ENCODE measurements around the gene PHF3. TPM values are rescaled to one million over a fixed set of nuclear protein-coding genes. Genes with fewer than 3 reads are reported as not detected.

PHF3 gene
- total and polyA plus RNA-seq, 4 donors: 27.1 to 90.7 (median 63.4) TPM

- Histone ChIP-seq H3K4me1 (ENCODE audit: control insufficient read depth, insufficient read depth, low read length) (no peaks in the 10 kb centered on the region), H3K4me3 (ENCODE audit: low read depth, low read length) (no peak overlapping the region), H3K27ac (ENCODE audit: low read depth, low read length) (no peak overlapping the region), H3K9me3 (ENCODE audit: control insufficient read depth, insufficient read depth, low read length) (no peaks in the 10 kb centered on the region), H3K36me3 (ENCODE audit: control insufficient read depth, insufficient read depth, low read length) (no peaks in the 10 kb centered on the region), H3K27me3 (ENCODE audit: control insufficient read depth, insufficient read depth, low read length) (no peaks in the 10 kb centered on the region)
- no peak for DNase-seq (ENCODE audit: low read depth in 4 of 6, low spot score in 6 of 6)
These were observed 54.6 kb downstream of the PHF3 start for GRCh38 chr6:63690221-63690620.

- no peak for DNase-seq (ENCODE audit: low read depth in 4 of 6, low spot score in 6 of 6)
- Histone ChIP-seq H3K9me3 (ENCODE audit: control insufficient read depth, insufficient read depth, low read length) (no peaks in the 10 kb centered on the region), H3K4me3 (ENCODE audit: low read depth, low read length) (no peak overlapping the region), H3K36me3 (ENCODE audit: control insufficient read depth, insufficient read depth, low read length) (peaks cover 7% of the 10 kb centered on the region), H3K27me3 (ENCODE audit: control insufficient read depth, insufficient read depth, low read length) (no peaks in the 10 kb centered on the region), H3K4me1 (ENCODE audit: control insufficient read depth, insufficient read depth, low read length) (no peaks in the 10 kb centered on the region), H3K27ac (ENCODE audit: low read depth, low read length) (no peak overlapping the region)
- WGBS (ENCODE audit: insufficient coverage): no CpG with 5 or more reads among the region's 2 CpGs
These were observed 70.1 kb downstream of the PHF3 start for GRCh38 chr6:63705707-63706106.

GRCh38 chr6:63706630-63707029, 71.0 kb downstream of the PHF3 start:
- Histone ChIP-seq H3K9me3 (ENCODE audit: control insufficient read depth, insufficient read depth, low read length) (no peaks in the 10 kb centered on the region), H3K36me3 (ENCODE audit: control insufficient read depth, insufficient read depth, low read length) (peaks cover 7% of the 10 kb centered on the region), H3K4me3 (ENCODE audit: low read depth, low read length) (no peak overlapping the region), H3K27me3 (ENCODE audit: control insufficient read depth, insufficient read depth, low read length) (no peaks in the 10 kb centered on the region), H3K27ac (ENCODE audit: low read depth, low read length) (no peak overlapping the region), H3K4me1 (ENCODE audit: control insufficient read depth, insufficient read depth, low read length) (no peaks in the 10 kb centered on the region)
- no peak for DNase-seq (ENCODE audit: low read depth in 4 of 6, low spot score in 6 of 6)
- WGBS (ENCODE audit: insufficient coverage): 100% methylated on average over 1 of the region's 2 CpGs

GRCh38 chr6:63708631-63709030, 73.0 kb downstream of the PHF3 start:
- Histone ChIP-seq H3K27me3 (ENCODE audit: control insufficient read depth, insufficient read depth, low read length) (no peaks in the 10 kb centered on the region), H3K27ac (ENCODE audit: low read depth, low read length) (no peak overlapping the region), H3K9me3 (ENCODE audit: control insufficient read depth, insufficient read depth, low read length) (no peaks in the 10 kb centered on the region), H3K36me3 (ENCODE audit: control insufficient read depth, insufficient read depth, low read length) (peaks cover 17% of the 10 kb centered on the region), H3K4me1 (ENCODE audit: control insufficient read depth, insufficient read depth, low read length) (no peaks in the 10 kb centered on the region), H3K4me3 (ENCODE audit: low read depth, low read length) (no peak overlapping the region)
- DNase-seq (ENCODE audit: low read depth in 4 of 6, low spot score in 6 of 6): no peak
- WGBS (ENCODE audit: insufficient coverage): no CpG with 5 or more reads among the region's 1 CpG

GRCh38 chr6:63709148-63709547, 73.5 kb downstream of the PHF3 start:
- no peaks in the 10 kb centered on the region for H3K9me3 ChIP-seq (ENCODE audit: control insufficient read depth, insufficient read depth, low read length)
- H3K4me3 ChIP-seq (ENCODE audit: low read depth, low read length): no peak overlapping the region
- no peaks in the 10 kb centered on the region for H3K27me3 ChIP-seq (ENCODE audit: control insufficient read depth, insufficient read depth, low read length)
- peaks cover 17% of the 10 kb centered on the region for H3K36me3 ChIP-seq (ENCODE audit: control insufficient read depth, insufficient read depth, low read length)
- no peak for DNase-seq (ENCODE audit: low read depth in 4 of 6, low spot score in 6 of 6)
- no peaks in the 10 kb centered on the region for H3K4me1 ChIP-seq (ENCODE audit: control insufficient read depth, insufficient read depth, low read length)
- no peak overlapping the region for H3K27ac ChIP-seq (ENCODE audit: low read depth, low read length)

GRCh38 chr6:63713332-63713731, 77.7 kb downstream of the PHF3 start:
- WGBS (ENCODE audit: insufficient coverage): 94% methylated on average over 6 of the region's 6 CpGs
- no peak overlapping the region for H3K27ac ChIP-seq (ENCODE audit: low read depth, low read length)
- no peaks in the 10 kb centered on the region for H3K9me3 ChIP-seq (ENCODE audit: control insufficient read depth, insufficient read depth, low read length)
- DNase-seq (ENCODE audit: low read depth in 4 of 6, low spot score in 6 of 6): no peak
- peaks cover 14% of the 10 kb centered on the region for H3K36me3 ChIP-seq (ENCODE audit: control insufficient read depth, insufficient read depth, low read length)
- no peaks in the 10 kb centered on the region for H3K27me3 ChIP-seq (ENCODE audit: control insufficient read depth, insufficient read depth, low read length)
- no peak overlapping the region for H3K4me3 ChIP-seq (ENCODE audit: low read depth, low read length)
- no peaks in the 10 kb centered on the region for H3K4me1 ChIP-seq (ENCODE audit: control insufficient read depth, insufficient read depth, low read length)

- no peaks in the 10 kb centered on the region for H3K4me1 ChIP-seq (ENCODE audit: control insufficient read depth, insufficient read depth, low read length)
- no peaks in the 10 kb centered on the region for H3K9me3 ChIP-seq (ENCODE audit: control insufficient read depth, insufficient read depth, low read length)
- no peak overlapping the region for H3K27ac ChIP-seq (ENCODE audit: low read depth, low read length)
- H3K36me3 ChIP-seq (ENCODE audit: control insufficient read depth, insufficient read depth, low read length): peaks cover 14% of the 10 kb centered on the region
- no peak overlapping the region for H3K4me3 ChIP-seq (ENCODE audit: low read depth, low read length)
- H3K27me3 ChIP-seq (ENCODE audit: control insufficient read depth, insufficient read depth, low read length): no peaks in the 10 kb centered on the region
- DNase-seq (ENCODE audit: low read depth in 4 of 6, low spot score in 6 of 6): no peak
These were observed 78.5 kb downstream of the PHF3 start for GRCh38 chr6:63714091-63714490.

GRCh38 chr6:63716169-63716568, 80.6 kb downstream of the PHF3 start:
- Histone ChIP-seq H3K27me3 (ENCODE audit: control insufficient read depth, insufficient read depth, low read length) (no peaks in the 10 kb centered on the region), H3K36me3 (ENCODE audit: control insufficient read depth, insufficient read depth, low read length) (peaks cover 11% of the 10 kb centered on the region), H3K4me1 (ENCODE audit: control insufficient read depth, insufficient read depth, low read length) (no peaks in the 10 kb centered on the region), H3K9me3 (ENCODE audit: control insufficient read depth, insufficient read depth, low read length) (no peaks in the 10 kb centered on the region), H3K4me3 (ENCODE audit: low read depth, low read length) (no peak overlapping the region), H3K27ac (ENCODE audit: low read depth, low read length) (no peak overlapping the region)
- no peak for DNase-seq (ENCODE audit: low read depth in 4 of 6, low spot score in 6 of 6)
- 100% methylated on average over 1 of the region's 2 CpGs for WGBS (ENCODE audit: insufficient coverage)

GRCh38 chr6:63721181-63721580, 85.6 kb downstream of the PHF3 start:
- no CpG with 5 or more reads among the region's 1 CpG for WGBS (ENCODE audit: insufficient coverage)
- Histone ChIP-seq H3K36me3 (ENCODE audit: control insufficient read depth, insufficient read depth, low read length) (no peaks in the 10 kb centered on the region), H3K27ac (ENCODE audit: low read depth, low read length) (no peak overlapping the region), H3K4me3 (ENCODE audit: low read depth, low read length) (no peak overlapping the region), H3K9me3 (ENCODE audit: control insufficient read depth, insufficient read depth, low read length) (no peaks in the 10 kb centered on the region), H3K4me1 (ENCODE audit: control insufficient read depth, insufficient read depth, low read length) (no peaks in the 10 kb centered on the region), H3K27me3 (ENCODE audit: control insufficient read depth, insufficient read depth, low read length) (no peaks in the 10 kb centered on the region)
- DNase-seq (ENCODE audit: low read depth in 4 of 6, low spot score in 6 of 6): no peak

GRCh38 chr6:63724721-63725120, 89.1 kb downstream of the PHF3 start:
- no peak for DNase-seq (ENCODE audit: low read depth in 4 of 6, low spot score in 6 of 6)
- Histone ChIP-seq H3K4me1 (ENCODE audit: control insufficient read depth, insufficient read depth, low read length) (no peaks in the 10 kb centered on the region), H3K27ac (ENCODE audit: low read depth, low read length) (no peak overlapping the region), H3K27me3 (ENCODE audit: control insufficient read depth, insufficient read depth, low read length) (no peaks in the 10 kb centered on the region), H3K9me3 (ENCODE audit: control insufficient read depth, insufficient read depth, low read length) (no peaks in the 10 kb centered on the region), H3K4me3 (ENCODE audit: low read depth, low read length) (no peak overlapping the region), H3K36me3 (ENCODE audit: control insufficient read depth, insufficient read depth, low read length) (no peaks in the 10 kb centered on the region)

GRCh38 chr6:63730311-63730710, 94.7 kb downstream of the PHF3 start:
- Histone ChIP-seq H3K27ac (ENCODE audit: low read depth, low read length) (no peak overlapping the region), H3K4me1 (ENCODE audit: control insufficient read depth, insufficient read depth, low read length) (no peaks in the 10 kb centered on the region), H3K36me3 (ENCODE audit: control insufficient read depth, insufficient read depth, low read length) (no peaks in the 10 kb centered on the region), H3K27me3 (ENCODE audit: control insufficient read depth, insufficient read depth, low read length) (no peaks in the 10 kb centered on the region), H3K4me3 (ENCODE audit: low read depth, low read length) (no peak overlapping the region), H3K9me3 (ENCODE audit: control insufficient read depth, insufficient read depth, low read length) (no peaks in the 10 kb centered on the region)
- no peak for DNase-seq (ENCODE audit: low read depth in 4 of 6, low spot score in 6 of 6)
